Activated CD4-positive, alpha-beta T cell treated with anti-CD3 and anti-CD28 coated beads, Interleukin-2, amount 50 U/mL, for 48 hours (primary cell): ENCODE measurements around the gene FKBP14.

Experiments
- DNase-seq, 2 experiments: peaks; one replicate each; pipeline ENCODE4 v3.0.0-alpha.2; 2020

Gene FKBP14, protein sequence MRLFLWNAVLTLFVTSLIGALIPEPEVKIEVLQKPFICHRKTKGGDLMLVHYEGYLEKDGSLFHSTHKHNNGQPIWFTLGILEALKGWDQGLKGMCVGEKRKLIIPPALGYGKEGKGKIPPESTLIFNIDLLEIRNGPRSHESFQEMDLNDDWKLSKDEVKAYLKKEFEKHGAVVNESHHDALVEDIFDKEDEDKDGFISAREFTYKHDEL

DNA sequence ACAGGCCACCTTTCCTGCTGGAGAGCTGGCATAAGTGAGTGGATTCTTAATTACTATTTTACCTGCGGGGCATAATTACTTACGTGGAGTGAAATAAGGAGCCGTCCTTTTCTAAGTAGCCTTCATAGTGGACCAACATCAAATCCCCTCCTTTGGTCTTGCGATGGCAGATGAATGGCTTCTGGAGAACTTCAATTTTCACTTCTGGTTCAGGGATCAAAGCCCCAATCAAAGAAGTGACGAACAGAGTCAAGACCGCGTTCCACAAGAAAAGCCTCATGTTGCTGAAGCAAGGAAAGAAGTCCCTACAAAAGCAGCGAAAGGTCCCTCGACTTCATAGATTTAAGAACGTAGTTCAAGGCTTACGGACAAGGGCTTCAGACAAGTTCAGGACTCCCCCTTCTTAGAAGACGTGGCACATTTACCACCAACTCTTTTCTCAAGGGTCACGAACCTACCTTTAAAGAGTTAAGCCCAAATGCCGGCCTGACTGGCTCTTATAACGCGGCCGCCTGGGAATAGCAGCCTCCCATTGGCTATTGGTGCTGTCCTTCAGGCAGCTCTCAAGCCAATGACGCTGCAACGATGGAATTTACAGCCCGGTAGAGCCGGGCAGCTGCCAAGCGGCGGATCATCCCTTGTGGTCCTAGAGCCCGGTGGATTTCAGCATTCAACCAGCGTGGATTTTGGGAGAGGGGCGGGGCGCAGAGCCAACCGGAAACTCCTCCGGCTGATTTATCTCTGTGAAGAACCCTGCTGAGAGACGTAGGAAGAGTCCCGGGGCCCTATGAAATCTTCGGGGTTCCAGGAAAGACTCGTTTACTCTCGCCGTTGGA lies at the start of gene FKBP14:
Gene FKBP14, minus strand, starts transcription at position 474 of the 836 bp plus-strand sequence. Its CDS starts 194 bp downstream, at position 280.
- peak; percentile 88 to 91 for DNase-seq

DNA sequence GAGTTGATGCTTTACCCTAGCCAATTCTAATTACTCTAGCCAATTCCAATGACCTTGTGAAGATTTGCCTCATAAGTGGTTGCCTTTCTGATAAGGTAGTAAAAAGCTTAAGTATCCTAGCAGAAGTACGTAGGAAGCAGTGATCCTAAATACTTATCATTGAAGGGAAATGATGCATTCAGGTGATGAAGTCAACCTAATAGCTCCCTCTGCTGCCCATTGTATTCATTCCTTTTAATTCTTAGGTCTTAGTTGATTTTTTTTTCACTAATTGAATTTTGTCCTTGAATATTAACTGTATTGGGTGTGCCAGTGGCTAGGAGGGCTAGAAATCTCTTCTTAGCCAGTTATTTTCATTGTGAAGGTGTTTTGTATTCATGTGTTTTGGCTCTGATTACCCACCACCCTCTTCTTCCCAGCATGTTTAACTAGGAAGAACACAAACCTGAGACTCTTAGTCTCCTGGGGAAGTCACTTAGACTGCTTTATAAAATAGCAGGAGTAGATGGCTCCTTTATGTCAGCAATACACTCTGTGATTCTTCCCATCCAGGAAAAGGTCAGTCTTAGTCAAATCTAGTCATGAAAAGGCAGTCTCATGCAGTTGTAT lies 48.0 kb upstream of the FKBP14 start:
- DNase-seq, result no peak

DNA sequence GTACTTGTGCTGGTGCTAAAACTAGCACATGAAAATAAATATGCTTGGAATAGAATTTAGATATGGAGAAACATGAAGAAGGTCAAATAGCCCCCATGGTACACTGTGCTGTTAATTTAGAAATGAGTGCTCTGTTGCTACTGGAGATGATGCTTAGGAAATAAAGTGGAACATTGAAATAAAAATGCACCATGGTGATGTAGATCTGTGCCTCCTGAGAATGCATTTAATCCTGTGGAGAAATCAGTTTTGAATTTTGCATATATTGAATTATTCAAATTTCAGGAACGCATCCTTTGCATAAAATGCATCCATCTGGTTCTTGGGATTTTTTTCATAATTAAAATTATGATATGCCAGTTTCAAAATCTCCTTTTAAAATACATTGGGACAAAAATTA lies 46.2 kb upstream of the FKBP14 start:
- no peak for DNase-seq

DNA sequence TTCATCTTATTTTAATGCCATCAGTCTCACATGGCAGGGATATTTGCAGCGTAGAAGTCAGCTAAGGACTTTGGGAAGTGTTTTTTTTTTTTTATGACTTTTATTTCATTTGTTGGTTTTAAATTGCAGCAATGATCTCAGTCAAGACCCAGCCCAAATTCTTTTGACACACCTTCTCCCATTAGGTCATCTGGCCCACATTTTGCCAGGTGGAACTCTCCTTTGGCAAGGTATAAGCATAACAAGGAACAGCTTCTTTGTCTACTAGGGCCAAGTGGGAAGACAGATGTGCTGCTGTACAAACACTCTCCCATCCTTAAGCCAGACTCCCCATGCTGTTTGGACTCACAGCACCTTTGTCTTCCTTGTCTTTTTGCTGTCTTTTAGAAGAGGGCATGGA lies 43.5 kb upstream of the FKBP14 start:
- no peak for DNase-seq

DNA sequence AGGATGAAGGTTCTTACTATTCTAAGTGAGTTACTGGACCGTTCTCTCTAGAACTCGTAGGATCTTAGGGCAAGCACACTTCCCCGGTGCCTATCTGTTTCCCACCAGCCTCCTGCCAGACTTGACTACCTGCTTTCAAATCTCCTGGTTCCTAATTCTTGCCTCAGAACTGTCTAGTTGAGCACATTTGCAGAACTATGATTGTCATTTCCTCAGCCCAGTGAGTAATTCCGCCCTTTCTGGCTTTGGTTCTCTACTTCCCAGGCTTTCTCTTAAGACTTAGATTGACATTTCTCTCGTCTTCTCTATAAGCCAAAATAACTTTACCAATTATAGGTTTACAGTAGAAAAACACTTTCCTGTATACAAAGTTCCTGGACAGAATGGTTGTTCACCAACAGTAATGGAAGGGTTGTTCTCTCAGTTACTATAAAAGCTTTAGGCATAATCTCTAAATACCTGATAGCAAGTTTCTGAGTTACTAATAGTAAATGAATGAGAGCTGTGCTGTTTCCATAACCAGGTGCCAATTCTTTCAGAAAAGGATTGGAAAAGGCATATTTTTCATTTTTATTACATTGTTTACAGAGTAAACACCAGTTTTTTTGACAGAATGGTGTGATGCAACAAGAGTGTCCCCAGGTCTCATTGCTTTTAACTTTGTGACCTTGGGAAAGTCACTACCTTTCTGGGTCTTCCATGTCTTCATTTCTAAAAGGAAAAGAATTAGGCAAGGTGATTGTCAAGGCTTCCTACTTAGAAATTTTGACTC lies 42.8 kb upstream of the FKBP14 start:
- DNase-seq, result no peak

DNA sequence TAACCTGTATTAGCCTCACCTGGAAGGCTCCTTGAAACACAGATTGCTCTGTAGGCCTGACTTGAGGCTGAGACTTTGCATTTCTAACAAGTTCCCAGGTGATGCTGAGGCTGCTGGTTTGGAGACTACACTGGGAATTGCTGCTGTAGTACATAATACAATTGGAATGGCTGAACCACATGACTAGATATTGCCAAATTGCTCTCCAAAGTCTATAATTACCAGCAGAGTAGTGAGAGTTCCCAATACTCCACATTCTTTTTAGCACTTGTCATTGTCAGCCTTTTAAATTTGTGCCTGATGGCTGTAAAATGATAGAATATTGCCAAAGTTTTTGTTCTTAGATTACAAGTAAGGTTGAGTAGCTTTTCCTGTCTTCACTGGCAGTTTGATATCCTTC lies 41.6 kb upstream of the FKBP14 start:
- DNase-seq, result no peak

DNA sequence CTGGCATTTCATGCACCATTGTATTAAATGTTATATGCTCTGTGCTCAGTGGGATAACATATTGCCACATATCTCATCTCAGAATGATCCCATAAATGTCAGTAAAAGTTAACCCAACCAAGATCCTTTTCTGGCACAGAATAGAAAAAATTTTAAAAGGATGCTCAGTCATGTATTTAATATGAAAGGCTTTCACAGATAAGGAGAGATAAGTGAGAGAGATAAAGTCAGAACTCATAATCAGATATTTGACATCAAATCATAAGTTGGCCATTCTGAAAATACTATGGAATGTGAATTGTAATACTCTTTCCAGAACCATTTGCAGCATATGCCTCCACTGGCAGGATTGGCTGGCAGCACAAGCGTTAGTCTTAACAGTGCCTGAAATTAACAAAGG lies 40.2 kb upstream of the FKBP14 start:
- no peak for DNase-seq

DNA sequence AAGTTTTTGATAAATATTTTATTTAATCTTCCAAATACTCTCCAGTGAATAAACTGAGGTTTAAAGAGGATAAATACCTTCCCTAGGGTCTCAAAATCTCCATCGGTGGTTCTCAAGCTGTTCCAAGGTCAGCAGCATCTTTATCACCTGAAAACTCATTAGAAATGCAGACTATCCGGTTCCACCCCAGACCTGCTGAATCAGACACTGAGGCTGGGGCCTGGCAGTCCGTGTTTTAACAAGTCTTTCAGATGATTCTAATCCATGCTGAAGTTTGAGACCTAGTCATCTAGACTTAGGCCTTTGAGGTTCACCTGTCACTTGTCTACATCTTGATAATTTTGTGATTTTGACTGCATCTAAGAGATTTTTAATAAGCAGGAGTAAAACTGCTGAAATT lies 39.2 kb upstream of the FKBP14 start:
- DNase-seq, result no peak

DNA sequence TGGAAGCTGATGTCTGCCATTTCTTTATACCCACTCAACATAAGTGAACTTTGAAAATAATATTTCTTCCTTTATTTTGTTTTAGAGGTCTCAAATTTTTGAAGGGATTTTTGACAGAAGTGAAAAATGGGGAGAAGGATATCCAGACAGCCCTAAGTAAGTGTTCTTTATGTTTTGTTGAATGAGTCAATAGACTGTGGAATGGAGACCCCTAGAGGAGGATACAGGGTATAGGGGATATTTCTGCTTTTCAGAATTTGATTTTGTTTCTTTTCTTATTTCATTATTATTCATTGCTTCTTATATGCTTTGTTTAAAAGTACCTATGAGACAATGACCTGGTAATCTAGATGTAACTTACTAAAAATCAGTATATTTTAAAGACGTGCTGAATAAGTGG lies 36.1 kb upstream of the FKBP14 start:
- DNase-seq, result no peak

DNA sequence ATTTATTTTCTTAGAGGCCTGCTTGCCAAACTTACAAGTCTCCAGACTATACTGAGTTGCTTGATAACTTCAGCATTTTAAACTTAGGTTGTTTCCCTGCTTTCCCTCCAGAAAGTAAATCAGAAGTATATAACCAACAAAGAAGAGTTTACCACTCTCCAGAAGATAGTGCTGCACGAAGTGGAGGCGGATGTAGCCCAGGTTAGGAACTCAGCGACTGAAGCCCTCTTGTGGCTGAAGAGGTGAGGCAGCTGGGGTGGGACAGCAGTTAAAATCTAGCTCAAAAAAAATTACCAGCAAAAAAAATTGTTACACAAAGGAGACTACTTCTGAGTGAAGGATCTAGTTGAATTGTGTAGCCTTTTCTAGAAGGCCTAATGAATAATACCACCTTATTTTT lies 35.3 kb upstream of the FKBP14 start:
- DNase-seq, result peak; percentile 23 to 29

DNA sequence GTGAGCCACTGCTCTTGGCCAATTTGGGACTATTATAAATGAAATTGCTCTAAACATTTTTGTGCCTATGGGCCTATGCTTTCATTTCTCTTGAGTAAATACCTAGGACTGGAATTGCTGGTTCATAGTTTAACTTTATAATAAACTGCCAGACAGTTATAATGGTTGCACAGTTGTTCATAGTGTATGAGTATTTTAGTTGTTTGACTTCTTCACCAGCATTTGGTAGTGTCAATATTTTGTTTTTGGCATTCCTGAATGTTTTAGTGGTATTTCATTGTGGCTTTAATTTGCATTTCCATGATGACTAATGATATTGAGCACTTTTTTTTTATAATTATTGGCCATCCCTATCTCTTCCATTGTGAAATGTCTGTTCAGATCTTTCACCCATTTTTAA lies 31.2 kb upstream of the FKBP14 start:
- no peak for DNase-seq

DNA sequence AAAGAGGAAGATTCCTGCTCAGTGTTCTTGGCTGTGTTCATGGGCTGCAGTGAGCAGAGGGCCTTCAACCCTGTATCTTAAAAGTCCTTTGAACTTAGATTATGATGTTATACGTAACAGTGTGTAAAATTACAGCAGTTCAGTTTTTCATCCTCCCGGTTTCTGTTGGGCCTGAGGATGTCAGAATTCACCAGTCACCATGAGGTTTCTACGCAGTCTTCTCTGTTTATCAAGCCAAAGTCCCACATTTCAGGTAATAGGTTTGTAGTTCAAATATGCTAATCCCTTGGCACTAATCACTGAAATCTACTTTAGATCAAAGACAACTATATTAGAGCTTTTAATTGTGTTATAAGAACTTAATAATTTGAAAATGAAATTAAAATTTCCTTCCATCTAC lies 26.6 kb upstream of the FKBP14 start:
- no peak for DNase-seq

DNA sequence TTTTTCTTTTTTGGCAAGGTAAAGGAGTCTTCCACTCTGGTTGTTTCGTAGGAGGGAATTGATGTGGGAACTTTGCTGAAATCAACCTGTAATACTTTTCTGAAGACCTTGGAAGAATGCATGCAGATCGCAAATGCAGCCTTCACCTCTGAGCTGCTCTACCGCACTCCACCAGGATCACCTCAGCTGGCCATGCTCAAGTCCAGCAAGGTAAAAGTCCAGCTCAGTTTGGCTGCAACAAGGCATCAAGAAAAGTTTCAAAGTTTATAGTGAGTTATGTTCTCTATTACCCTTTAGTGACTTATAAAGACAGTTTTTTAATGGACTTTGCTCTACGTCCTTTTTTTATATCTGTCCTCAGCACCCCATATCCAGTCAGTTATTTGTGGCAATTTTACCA lies 22.7 kb upstream of the FKBP14 start:
- DNase-seq, result no peak

DNA sequence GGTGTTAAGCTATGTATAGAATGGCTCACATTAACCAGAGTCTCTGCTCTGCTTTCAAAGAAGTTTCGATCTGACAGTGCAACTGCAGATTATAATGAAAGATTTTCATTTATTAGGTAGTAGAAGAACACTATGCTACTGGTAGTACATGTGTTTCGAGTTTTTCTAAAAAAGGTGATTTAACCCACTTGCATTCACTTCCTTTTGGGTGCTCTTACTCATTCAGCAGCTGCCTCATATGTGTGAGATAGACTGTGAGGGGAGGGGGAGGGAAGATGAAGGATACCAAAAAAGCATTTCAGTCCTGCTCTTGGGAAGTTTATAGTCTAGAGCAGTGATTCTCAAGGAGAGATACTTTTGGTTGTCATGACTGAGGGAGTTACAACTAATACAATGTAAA lies 22.1 kb upstream of the FKBP14 start:
- no peak for DNase-seq

DNA sequence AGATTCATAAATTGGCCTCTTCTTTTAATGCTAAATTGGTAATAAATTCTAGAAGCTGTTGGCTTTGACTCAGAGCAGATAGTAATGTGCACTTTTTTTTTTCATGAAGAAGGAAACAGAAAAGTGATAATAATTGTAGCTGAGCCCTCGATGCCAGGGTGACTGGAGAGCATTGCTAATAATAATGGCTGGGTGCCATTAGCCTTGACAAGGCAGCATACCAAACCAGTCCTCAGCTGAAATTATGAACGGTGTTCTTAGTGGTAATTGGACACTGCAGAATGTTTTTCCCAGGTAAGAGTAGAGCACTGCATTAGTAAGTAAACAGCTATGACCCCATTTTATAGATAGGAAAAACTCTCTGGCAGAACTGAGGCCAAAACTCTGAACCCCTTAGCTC lies 20.6 kb upstream of the FKBP14 start:
- no peak for DNase-seq

DNA sequence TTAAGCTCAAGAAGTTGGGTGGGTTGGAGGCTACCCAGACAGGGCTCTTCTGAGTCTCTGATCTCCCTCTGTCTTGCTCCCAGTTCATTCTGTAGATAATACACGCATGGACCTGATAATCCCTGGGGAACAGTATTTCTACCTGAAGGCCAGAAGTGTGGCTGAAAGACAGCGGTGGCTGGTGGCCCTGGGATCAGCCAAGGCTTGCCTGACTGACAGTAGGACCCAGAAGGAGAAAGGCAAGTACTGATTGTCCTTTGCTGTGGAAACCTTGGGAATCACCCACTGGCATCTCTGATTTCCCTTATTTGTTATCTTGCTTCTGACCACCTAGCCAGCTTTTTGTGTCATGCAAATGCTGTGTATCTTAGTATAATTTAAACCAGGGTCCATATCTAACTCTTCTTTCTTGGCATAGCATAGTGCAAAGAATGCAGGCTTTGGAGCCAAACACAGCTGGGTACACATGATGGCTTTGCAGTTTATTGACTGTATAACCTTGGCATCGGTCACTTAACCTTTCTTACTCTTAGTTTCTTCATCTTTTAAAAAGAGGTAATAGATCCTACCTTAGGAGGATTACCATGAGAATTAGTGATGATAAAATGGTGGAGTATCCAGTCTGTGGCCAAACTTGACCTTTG lies 19.7 kb upstream of the FKBP14 start:
- no peak for DNase-seq

DNA sequence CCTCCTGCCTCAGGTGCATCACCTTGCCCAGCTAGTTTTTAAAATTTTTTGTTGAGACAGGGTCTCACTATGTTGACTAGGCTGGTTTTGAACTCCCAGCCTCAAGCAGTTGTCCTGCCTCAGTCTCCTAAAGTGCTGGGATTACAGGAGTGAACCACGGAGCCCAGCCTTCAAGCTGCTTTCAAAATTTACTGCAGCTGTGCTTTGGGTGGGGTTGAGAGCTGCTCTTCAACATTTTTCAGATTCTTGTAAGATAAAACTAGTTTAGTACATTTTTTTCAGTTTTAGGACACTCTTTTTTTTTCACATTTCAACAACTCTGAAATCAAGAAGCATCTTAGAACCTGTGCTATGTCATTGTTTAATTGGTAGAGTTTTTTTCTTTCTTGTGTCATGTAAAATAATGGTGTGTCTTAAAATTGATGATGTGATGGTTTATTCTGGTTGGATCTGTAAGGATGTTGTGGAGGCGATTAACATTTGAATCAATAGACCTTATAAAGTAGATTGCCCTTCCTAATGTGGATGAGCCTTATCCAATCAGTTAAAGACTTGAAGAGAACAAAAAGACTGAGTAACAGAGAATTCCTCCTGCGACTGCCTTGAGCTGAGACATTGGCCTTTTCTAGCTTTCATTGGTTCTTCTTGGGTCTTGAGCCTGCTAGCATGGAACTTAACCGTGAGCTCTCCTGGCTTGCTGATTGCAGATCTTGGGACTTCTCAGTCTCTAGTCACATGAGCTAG lies 15.2 kb upstream of the FKBP14 start:
- DNase-seq, result no peak

DNA sequence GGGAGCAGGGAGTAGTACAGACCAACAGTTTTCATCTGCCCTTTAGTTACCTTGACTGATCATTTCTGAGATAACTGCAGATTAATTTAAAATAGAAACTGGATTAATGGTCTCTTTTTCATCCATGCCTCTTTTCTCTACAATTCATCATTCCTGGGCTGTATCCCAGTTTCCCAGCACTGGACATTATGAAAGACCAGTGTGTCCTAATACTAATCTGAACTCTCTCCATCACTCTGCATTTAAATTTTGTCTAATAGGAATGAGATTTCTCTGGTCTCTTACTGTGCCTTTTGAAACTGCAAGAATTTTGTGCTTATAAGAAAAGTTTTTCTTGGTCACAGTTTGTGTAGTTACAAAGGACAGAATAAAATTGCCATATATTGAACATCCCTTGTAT lies 14.4 kb upstream of the FKBP14 start:
- DNase-seq, result no peak

DNA sequence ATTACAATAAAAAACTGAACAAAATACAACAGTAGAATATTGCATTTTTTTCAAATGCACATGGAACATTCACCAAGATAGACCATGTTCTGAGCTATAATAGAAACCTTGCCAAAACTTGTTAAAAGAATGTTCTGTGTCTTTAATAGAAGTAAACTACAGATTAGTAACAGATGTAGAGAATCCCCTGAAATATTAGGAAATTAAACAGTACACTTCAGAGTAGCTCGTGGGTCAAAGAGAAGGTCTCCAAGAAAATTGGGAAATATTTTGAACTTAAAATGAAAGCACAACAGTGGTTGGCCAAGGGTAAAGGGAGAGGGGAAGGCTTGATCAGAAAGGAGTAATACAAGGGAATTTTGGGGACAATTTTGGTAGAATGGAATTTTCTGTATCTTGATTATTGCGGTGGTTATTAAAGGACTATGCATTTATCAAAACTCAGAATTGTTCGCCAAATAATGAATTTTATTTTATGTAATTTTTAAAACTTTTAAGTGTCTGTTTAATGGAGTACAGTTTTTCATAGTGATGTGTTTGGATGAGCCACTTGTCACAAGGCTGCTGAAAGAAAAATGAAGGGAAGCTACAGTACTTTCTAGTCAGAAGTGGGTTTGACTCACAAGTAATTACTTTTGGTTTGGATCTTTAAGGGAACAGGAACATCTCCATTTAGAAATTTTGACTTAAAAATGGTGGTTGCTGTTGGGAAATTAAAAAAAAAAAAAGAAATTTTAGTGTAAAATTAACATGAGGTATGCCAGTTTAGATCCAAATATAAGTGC lies 11.9 kb upstream of the FKBP14 start:
- DNase-seq, result no peak

DNA sequence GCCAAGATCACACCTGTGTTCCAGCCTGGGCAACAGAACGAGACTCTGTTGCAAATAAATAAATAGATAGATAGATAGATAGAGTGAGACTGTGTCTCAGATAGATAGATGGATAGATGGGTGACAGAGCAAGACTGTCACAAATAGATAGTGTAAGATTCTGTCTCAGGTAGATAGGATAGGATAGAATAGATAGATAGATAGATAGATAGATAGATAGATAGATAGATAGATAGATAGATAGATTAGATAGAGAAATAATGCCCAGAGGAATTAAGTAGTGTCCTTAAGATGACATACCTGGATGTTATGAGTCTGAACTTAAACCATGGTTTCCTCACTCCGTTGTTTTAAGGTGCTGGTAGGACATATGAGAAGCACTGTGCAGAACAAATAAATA lies 9.7 kb upstream of the FKBP14 start:
- DNase-seq, result no peak

DNA sequence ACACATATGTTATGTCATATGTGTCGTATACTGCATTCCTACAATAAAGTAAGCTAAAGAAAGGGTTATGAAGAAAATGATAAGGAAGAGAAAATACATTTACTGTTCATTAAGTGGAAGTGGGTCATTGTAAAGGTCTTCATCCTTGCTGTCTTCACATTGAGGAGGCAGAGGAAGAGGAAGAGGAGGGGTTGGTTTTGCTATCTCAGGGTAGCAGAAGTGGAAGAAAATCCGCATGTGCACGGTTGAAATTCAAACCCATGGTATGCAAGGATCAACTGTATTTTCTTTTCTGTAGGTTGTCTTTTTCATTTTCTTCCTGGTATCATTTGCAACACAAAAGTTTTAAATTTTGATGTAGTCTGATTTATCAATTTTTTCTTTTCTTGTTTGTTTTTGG lies 8.0 kb upstream of the FKBP14 start:
- no peak for DNase-seq
